Activated CD8-positive, alpha-beta T cell treated with anti-CD3 and anti-CD28 coated beads for 36 hours (primary cell): ENCODE data around the gene PTK6. TPM values are rescaled to one million over a fixed set of nuclear protein-coding genes. Genes with fewer than 3 reads are reported as not detected.

ENCODE experiments used
- ATAC-seq: fragments of 200-7000 bp; cut with Tn5 transposase; one replicate; pipeline ENCODE4 v1.10.0; 2021; ENCODE audit warnings: mild to moderate bottlenecking, moderate library complexity
- CTCF ChIA-PET: fragments of 350-600 bp; sonication (Branson Sonifier 250); formaldehyde crosslinking; loops from one replicate; lab custom pipeline; 2021; ENCODE audit warnings: antibody characterized with exemption; lab: Charles Lee
- POLR2A ChIA-PET: fragments of 350-600 bp; sonication (Branson Sonifier 250); formaldehyde crosslinking; loops from one replicate; lab custom pipeline; 2021; ENCODE audit warnings: antibody characterized with exemption; lab: Charles Lee
- DNase-seq: peaks from one replicate; pipeline ENCODE4 v3.0.0-alpha.2; 2020
- H3K27ac Mint-ChIP-seq: one replicate; pipeline ENCODE4 v1.8.0; 2021; ENCODE audit warnings: mild to moderate bottlenecking, mixed read lengths
- H3K27me3 Mint-ChIP-seq: one replicate; pipeline ENCODE4 v1.8.0; 2021; ENCODE audit warnings: mixed read lengths
- H3K36me3 Mint-ChIP-seq: one replicate; pipeline ENCODE4 v1.8.0; 2021; ENCODE audit warnings: low read depth, mixed read lengths
- H3K4me1 Mint-ChIP-seq: one replicate; pipeline ENCODE4 v1.8.0; 2021; ENCODE audit warnings: low read depth, mixed read lengths
- H3K4me3 Mint-ChIP-seq: one replicate; pipeline ENCODE4 v1.8.0; 2021; ENCODE audit warnings: mild to moderate bottlenecking, moderate library complexity, mixed read lengths
- H3K9me3 Mint-ChIP-seq: one replicate; pipeline ENCODE4 v1.8.0; 2021; ENCODE audit warnings: mixed read lengths
- intact Hi-C: fragments of 100-400 bp; cut with micrococcal nuclease; formaldehyde crosslinking; loops from one replicate; pipeline ENCODE4 v1.10.0; 2022
- total RNA-seq, 2 experiments: library from RNA; stranded (reverse); gene quantifications; one replicate each; pipeline ENCODE4 v1.2.3, GENCODE V29; 2021
- TF ChIP-seq, protein P1 (sequence below): fragments of 200-600 bp; IDR thresholded peaks from one replicate; pipeline ENCODE4 v1.8.0; 2022; ENCODE audit warnings: antibody characterized with exemption, mild to moderate bottlenecking

Gene PTK6
- total RNA-seq, 2 experiments from 2014 or later: 0.18 TPM; not detected in 1

- Mint-ChIP-seq H3K4me1 (peaks cover 7% of the 10 kb centered on the region), H3K36me3 (no peaks in the 10 kb centered on the region), H3K4me3 (no peak overlapping the region), H3K27me3 (no peaks in the 10 kb centered on the region), H3K9me3 (no peaks in the 10 kb centered on the region), H3K27ac (no peak overlapping the region)
- ATAC-seq (no peak), DNase-seq (no peak)
- TF ChIP-seq, protein P1, sequence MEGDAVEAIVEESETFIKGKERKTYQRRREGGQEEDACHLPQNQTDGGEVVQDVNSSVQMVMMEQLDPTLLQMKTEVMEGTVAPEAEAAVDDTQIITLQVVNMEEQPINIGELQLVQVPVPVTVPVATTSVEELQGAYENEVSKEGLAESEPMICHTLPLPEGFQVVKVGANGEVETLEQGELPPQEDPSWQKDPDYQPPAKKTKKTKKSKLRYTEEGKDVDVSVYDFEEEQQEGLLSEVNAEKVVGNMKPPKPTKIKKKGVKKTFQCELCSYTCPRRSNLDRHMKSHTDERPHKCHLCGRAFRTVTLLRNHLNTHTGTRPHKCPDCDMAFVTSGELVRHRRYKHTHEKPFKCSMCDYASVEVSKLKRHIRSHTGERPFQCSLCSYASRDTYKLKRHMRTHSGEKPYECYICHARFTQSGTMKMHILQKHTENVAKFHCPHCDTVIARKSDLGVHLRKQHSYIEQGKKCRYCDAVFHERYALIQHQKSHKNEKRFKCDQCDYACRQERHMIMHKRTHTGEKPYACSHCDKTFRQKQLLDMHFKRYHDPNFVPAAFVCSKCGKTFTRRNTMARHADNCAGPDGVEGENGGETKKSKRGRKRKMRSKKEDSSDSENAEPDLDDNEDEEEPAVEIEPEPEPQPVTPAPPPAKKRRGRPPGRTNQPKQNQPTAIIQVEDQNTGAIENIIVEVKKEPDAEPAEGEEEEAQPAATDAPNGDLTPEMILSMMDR: no peak
- CTCF ChIA-PET: no interaction called here
- intact Hi-C loops: no loop called here
- POLR2A ChIA-PET: no interaction called here
These were observed 5.5 kb upstream of the PTK6 start for GRCh38 chr20:63542696-63543095.

DNA sequence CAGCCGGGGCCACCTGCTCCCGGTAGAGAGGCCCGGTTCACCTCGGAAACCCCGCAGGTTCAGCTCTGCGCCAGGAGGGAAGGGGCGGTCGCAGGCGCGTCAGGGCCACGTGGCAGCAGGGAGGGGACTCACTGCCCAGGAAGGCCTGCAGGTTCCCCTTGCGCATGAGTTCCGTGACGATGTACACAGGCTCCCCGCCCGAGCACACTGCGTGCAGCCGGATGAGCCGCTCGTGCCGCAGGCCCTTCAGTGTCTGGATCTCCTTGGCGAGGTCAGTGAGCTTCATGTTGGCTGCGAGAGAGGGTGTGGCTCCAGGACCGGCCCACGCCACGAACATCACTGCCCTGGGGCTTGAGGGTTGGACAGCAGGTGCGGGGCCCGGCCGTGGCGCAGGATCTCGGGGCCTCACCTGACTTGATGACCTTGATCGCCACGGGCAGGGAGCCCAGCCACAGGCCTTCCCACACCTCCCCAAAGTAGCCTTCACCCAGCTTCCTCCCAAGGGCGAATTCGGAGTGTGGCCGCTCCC, 4.9 kb upstream of the PTK6 start:
- H3K27ac Mint-ChIP-seq: no peak overlapping the region
- CTCF ChIA-PET: no interaction called here
- intact Hi-C loops: no loop called here
- no peak for DNase-seq
- TF ChIP-seq, protein P1: no peak
- no peaks in the 10 kb centered on the region for H3K9me3 Mint-ChIP-seq
- H3K36me3 Mint-ChIP-seq: no peaks in the 10 kb centered on the region
- POLR2A ChIA-PET: no interaction called here
- peaks cover 12% of the 10 kb centered on the region for H3K4me1 Mint-ChIP-seq
- no peak for ATAC-seq
- no peaks in the 10 kb centered on the region for H3K27me3 Mint-ChIP-seq
- H3K4me3 Mint-ChIP-seq: no peak overlapping the region

GRCh38 chr20:63541371-63541770, 4.2 kb upstream of the PTK6 start:
- Mint-ChIP-seq H3K9me3 (no peaks in the 10 kb centered on the region), H3K27me3 (no peaks in the 10 kb centered on the region), H3K4me3 (no peak overlapping the region), H3K36me3 (no peaks in the 10 kb centered on the region), H3K4me1 (peaks cover 17% of the 10 kb centered on the region), H3K27ac (no peak overlapping the region)
- CTCF ChIA-PET: no interaction called here
- POLR2A ChIA-PET: no interaction called here
- intact Hi-C loops: no loop called here
- ATAC-seq (no peak), DNase-seq (no peak)
- TF ChIP-seq, protein P1: no peak

- Mint-ChIP-seq H3K27ac (no peak overlapping the region), H3K4me3 (no peak overlapping the region), H3K4me1 (peaks cover 17% of the 10 kb centered on the region), H3K9me3 (no peaks in the 10 kb centered on the region), H3K27me3 (no peaks in the 10 kb centered on the region), H3K36me3 (no peaks in the 10 kb centered on the region)
- DNase-seq: no peak
- ATAC-seq: no peak
- CTCF ChIA-PET: interaction anchor here (1.4 kb wide), 1 partner anchor 37 kb away, joined by 3 read pairs; no protein-coding TSS in a partner anchor
- POLR2A ChIA-PET: no interaction called here
- TF ChIP-seq, protein P1: no peak
- intact Hi-C loops: no loop called here
These were observed 3.4 kb upstream of the PTK6 start for GRCh38 chr20:63540417-63541186.
